HepG2 (cell line): Measurements from ENCODE around the gene BEX1. TPM values are rescaled to one million over a fixed set of nuclear protein-coding genes. Genes with fewer than 3 reads are reported as not detected.
A peak's percentile ranks its signal among the peaks of the same experiment; 100 is the strongest.

Experiments
- ATAC-seq: fragments of 200-7000 bp; cut with Tn5 transposase; 3 replicates; pipeline ENCODE4 v1.9.1; 2020; ENCODE audit warnings: mild to moderate bottlenecking, moderate library complexity
- BruUV-seq: library from RNA; stranded (reverse); fragments of 400-500 nt; replicated peaks from 2 replicates; lab custom pipeline; 2021; lab: Mats Ljungman, UMichigan
- CTCF ChIA-PET: fragments of 300-600 bp; formaldehyde crosslinking; extraction: SDS; loops from one replicate; lab custom pipeline; 2021; ENCODE audit warnings: low total read pairs, inconsistent platforms, low intra/inter-chr PET ratio; lab: Yijun Ruan, JAX
- POLR2A ChIA-PET: fragments of 350-600 bp; sonication (Branson Sonifier 250); formaldehyde crosslinking; loops from one replicate; lab custom pipeline; 2020; ENCODE audit warnings: antibody characterized with exemption, inconsistent platforms; lab: Yijun Ruan, JAX
- DNase-seq: peaks from one replicate; pipeline ENCODE4 v3.0.0-alpha.2; 2015; ENCODE audit warnings: low spot score
- FAIRE-seq: peaks from 3 replicates; lab custom pipeline; 2011; peaks lifted over from hg19 to GRCh38; lab: Jason Lieb, UNC
- H2AFZ ChIP-seq: one replicate; pipeline ENCODE4 v1.6.1; 2011; ENCODE audit warnings: low read length, inconsistent platforms
- H3K27ac ChIP-seq: fragments of 300-600 bp; 3 replicates; pipeline ENCODE4 v1.8.0; 2011; ENCODE audit warnings: mixed run types, mild to moderate bottlenecking, mixed read lengths, low read length, inconsistent platforms; ENCODE audit not compliant: insufficient read depth; ENCODE audit errors: extremely low read length
- H3K27me3 ChIP-seq, 2 experiments: fragments of 200-600 bp in 1 of 2; 2 replicates in 1 of 2; 3 replicates in 1 of 2; pipeline versions ENCODE4 v1.6.0 to v1.8.0; 2011; ENCODE audit warnings: low read length in 2 of 2, mild to moderate bottlenecking in 2 of 2, moderate library complexity in 2 of 2, inconsistent platforms in 1 of 2; ENCODE audit not compliant: insufficient read depth in 2 of 2, control insufficient read depth in 1 of 2
- H3K36me3 ChIP-seq, 2 experiments: fragments of 200-600 bp in 1 of 2; replicated peaks in 1 of 2; 2 replicates in 1 of 2; 3 replicates in 1 of 2; pipeline versions ENCODE4 v1.5.1 to v1.8.0; 2011; ENCODE audit warnings: low read length in 2 of 2, inconsistent platforms in 1 of 2; ENCODE audit not compliant: insufficient read depth in 2 of 2, control insufficient read depth in 1 of 2
- H3K4me1 ChIP-seq: 2 replicates; pipeline ENCODE4 v1.5.1; 2012; ENCODE audit warnings: low read length, inconsistent platforms; ENCODE audit not compliant: insufficient read depth
- H3K4me2 ChIP-seq: 2 replicates; pipeline ENCODE4 v1.6.0; 2011; ENCODE audit warnings: low read depth, low read length, inconsistent platforms
- H3K4me3 ChIP-seq, 3 experiments: fragments of 200-600 bp in 1 of 3; sonication (generic), shearing (Covaris generic) in 1 of 3; replicated peaks in 1 of 3; 2 replicates each; pipeline ENCODE4 v1.5.1; 2011 to 2016; ENCODE audit warnings: low read length in 3 of 3, inconsistent platforms in 2 of 3, low read depth in 2 of 3, mild to moderate bottlenecking in 2 of 3, control low read depth in 1 of 3, mixed read lengths in 1 of 3; ENCODE audit not compliant: insufficient read depth in 1 of 3
- H3K79me2 ChIP-seq: one replicate; pipeline ENCODE4 v1.6.1; 2011; ENCODE audit warnings: low read length, inconsistent platforms; ENCODE audit not compliant: insufficient read depth
- H3K9ac ChIP-seq: 2 replicates; pipeline ENCODE4 v1.6.0; 2011; ENCODE audit warnings: mild to moderate bottlenecking, low read depth, low read length, inconsistent platforms; ENCODE audit not compliant: insufficient read depth
- H3K9me3 ChIP-seq: 2 replicates; pipeline ENCODE4 v1.5.1; 2012; ENCODE audit warnings: mild to moderate bottlenecking, low read length
- H4K20me1 ChIP-seq: 2 replicates; pipeline ENCODE4 v1.6.0; 2011; ENCODE audit warnings: inconsistent platforms, mild to moderate bottlenecking, low read length, moderate library complexity; ENCODE audit not compliant: insufficient read depth
- ATRX ChIP-seq: sonication (generic); formaldehyde crosslinking; IDR thresholded peaks from 2 replicates; pipeline ENCODE4 v1.4.0; 2020; ENCODE audit warnings: missing genetic modification reagents, borderline replicate concordance
- FOXP1 ChIP-seq, 2 experiments: fragments of 450-650 bp in 1 of 2; IDR thresholded peaks; 2 replicates each; pipeline ENCODE4 v1.6.1; 2017 to 2018; ENCODE audit warnings: antibody characterized with exemption in 1 of 2
- GABPB1 ChIP-seq: IDR thresholded peaks from 2 replicates; pipeline ENCODE4 v1.6.1; 2016; ENCODE audit warnings: mild to moderate bottlenecking, missing genetic modification reagents, moderate library complexity, missing compliant biosample characterization
- HNRNPLL ChIP-seq: fragments of 200-400 bp; formaldehyde crosslinking; IDR thresholded peaks from 2 replicates; pipeline ENCODE4 v1.6.1; 2017; ENCODE audit warnings: mild to moderate bottlenecking, low read depth, low read length; ENCODE audit not compliant: poor library complexity, severe bottlenecking
- POLR2G ChIP-seq: fragments of 200-400 bp; formaldehyde crosslinking; IDR thresholded peaks from 2 replicates; pipeline ENCODE4 v1.6.1; 2018; ENCODE audit warnings: mild to moderate bottlenecking, low read depth, low read length, moderate library complexity
- SCMH1 ChIP-seq: sonication (generic); formaldehyde crosslinking; IDR thresholded peaks from 2 replicates; pipeline ENCODE4 v1.9.0; 2021; ENCODE audit warnings: missing genetic modification reagents, mild to moderate bottlenecking, borderline replicate concordance
- XRCC5 ChIP-seq: fragments of 200-400 bp; formaldehyde crosslinking; optimal IDR thresholded peaks from 2 replicates; pipeline ENCODE3; 2017; ENCODE audit warnings: mild to moderate bottlenecking, low read length
- ZNF224 ChIP-seq: sonication (generic); formaldehyde crosslinking; IDR thresholded peaks from 2 replicates; pipeline ENCODE4 v1.5.0; 2020; ENCODE audit warnings: mild to moderate bottlenecking, missing genetic modification reagents
- ZSCAN31 ChIP-seq: sonication (generic); formaldehyde crosslinking; IDR thresholded peaks from 2 replicates; pipeline ENCODE4 v1.5.0; 2020; ENCODE audit warnings: low read depth, mild to moderate bottlenecking, missing genetic modification reagents
- WGBS: methylation state at CpG from one replicate; pipeline ENCODE4 v1.1.6; 2017; ENCODE audit warnings: low lambda C conversion rate; 5-methylcytosine and 5-hydroxymethylcytosine counted together
- in situ Hi-C: cut with HindIII; loops from 2 replicates; pipeline ENCODE4 v1.10.0; 2017; ENCODE audit warnings: low pct_unique_long_range_greater_than_20kb; ENCODE audit not compliant: extremely low pct_ligation_motif_present
- intact Hi-C: fragments of 100-400 bp; cut with micrococcal nuclease; formaldehyde crosslinking; loops from one replicate; pipeline ENCODE4 v1.10.0; 2022; ENCODE audit not compliant: unreplicated experiment
- polyA plus RNA-seq, 8 experiments: library from polyadenylated mRNA; depleted of rRNA in 3 of 8; stranded (reverse) in 7 of 8; unstranded in 1 of 8; fragments of >200 nt; fragmentation: Illumina TruSeq in 4 of 8; extraction: Trizol in 4 of 8; gene quantifications; 2 replicates each; pipeline versions ENCODE4 v1.2.1 to v1.2.3, GENCODE V29; 2011 to 2016; ENCODE audit warnings: low read depth in 4 of 8, missing spikeins in 1 of 8, mixed read lengths in 1 of 8; ENCODE audit not compliant: insufficient read depth in 1 of 8
- total RNA-seq, 5 experiments: library from RNA; depleted of rRNA; stranded (reverse); fragments of >200 nt; fragmentation: Illumina TruSeq; extraction: Trizol; gene quantifications; 2 replicates each; pipeline ENCODE4 v1.2.3, GENCODE V29; 2016; ENCODE audit warnings: low read depth in 1 of 5

The BEX1 gene
- total and polyA plus RNA-seq, 2 of the 13 experiments (the other 11 are each of a cell fraction or from before 2014, with no cell fraction given) = 29.4 to 69.4 TPM

- peak; percentile 8; the same call in 1 of the 2 replicates for TF ChIP-seq GABPB1
Measured at GRCh38 chrX:103063191-103063845, 653 bp downstream of the BEX1 start (continued).

- no peak for FAIRE-seq
- Histone ChIP-seq H2AFZ (no peak overlapping the region), H3K79me2 (no peaks in the 10 kb centered on the region), H3K4me3 (no peak overlapping the region), H3K27ac (no peak overlapping the region), H3K9ac (no peak overlapping the region), H3K9me3 (no peaks in the 10 kb centered on the region), H3K36me3 (no peaks in the 10 kb centered on the region), H4K20me1 (no peaks in the 10 kb centered on the region), H3K4me2 (no peak overlapping the region), H3K27me3 (no peaks in the 10 kb centered on the region), H3K4me1 (peaks cover 19% of the 10 kb centered on the region)
- TF ChIP-seq HNRNPLL (no peak), XRCC5 (no peak), POLR2G (no peak), FOXP1 (IDR thresholded peaks at IDR 0.05) (no peak), FOXP1 (CRISPR knock-in tag; IDR thresholded peaks at IDR 0.05) (peak; percentile 39; the same call in 1 of the 2 replicates), ZSCAN31 (CRISPR knock-in tag) (no peak), ATRX (CRISPR knock-in tag) (no peak), ZNF224 (CRISPR knock-in tag) (no peak), SCMH1 (no peak)
- POLR2A ChIA-PET = no interaction called here
- 81% methylated on average over 3 of the region's 3 CpGs for WGBS
- in situ Hi-C loops (no loop called here), intact Hi-C loops (no loop called here)
- no peak for ATAC-seq
- CTCF ChIA-PET = no interaction called here
- peak; percentile 2 for DNase-seq
- no TSS peak for BruUV-seq
Measured at GRCh38 chrX:103061486-103061885, 2.5 kb downstream of the BEX1 start.
